B cell (primary cell): ENCODE measurements around the gene PHLDB3. TPM values are rescaled to one million over a fixed set of nuclear protein-coding genes. Genes with fewer than 3 reads are reported as not detected.
"Not testable (repeated sequence)": the region's sequence is repeated elsewhere in the genome, so short reads cannot be mapped to it uniquely, and the experiment has no call there.

Source experiments
- ATAC-seq: fragments of 200-7000 bp; cut with Tn5 transposase; one replicate; pipeline ENCODE4 v1.10.0; 2021; ENCODE audit warnings: low read depth, mild to moderate bottlenecking, moderate number of reproducible peaks, moderate library complexity
- CTCF ChIA-PET: fragments of 350-600 bp; sonication (Branson Sonifier 250); formaldehyde crosslinking; loops from one replicate; lab custom pipeline; 2021; ENCODE audit warnings: antibody characterized with exemption, inconsistent platforms; lab: Charles Lee
- POLR2A ChIA-PET: fragments of 350-600 bp; sonication (Branson Sonifier 250); formaldehyde crosslinking; loops from one replicate; lab custom pipeline; 2021; ENCODE audit warnings: antibody characterized with exemption; lab: Charles Lee
- DNase-seq: peaks from one replicate; pipeline ENCODE4 v3.0.0; 2013
- H2AFZ ChIP-seq: 2 replicates; pipeline ENCODE4 v1.6.1; 2012; ENCODE audit warnings: mild to moderate bottlenecking, low read depth, low read length; ENCODE audit not compliant: insufficient read depth, poor library complexity, severe bottlenecking
- H3K27ac ChIP-seq, 2 donors: 1 replicate in 1 of 2; 2 replicates in 1 of 2; pipeline ENCODE4 v1.5.1; 2012 to 2013; ENCODE audit warnings: low read length in 2 of 2, mild to moderate bottlenecking in 2 of 2, moderate library complexity in 1 of 2
- H3K27me3 ChIP-seq, 4 experiments: fragments of 200-600 bp in 1 of 4; sonication (generic) in 1 of 4; replicated peaks in 1 of 4; 1 replicate in 2 of 4; 2 replicates in 2 of 4; pipeline versions ENCODE4 v1.6.1 to v1.7.0; 2013 to 2016; ENCODE audit warnings: low read length in 3 of 4, mild to moderate bottlenecking in 2 of 4, mixed read lengths in 1 of 4, moderate library complexity in 1 of 4; ENCODE audit not compliant: insufficient read depth in 4 of 4, control insufficient read depth in 3 of 4; ENCODE audit errors: control extremely low read depth in 1 of 4
- H3K36me3 ChIP-seq, 2 experiments: replicated peaks in 1 of 2; 1 replicate in 1 of 2; 2 replicates in 1 of 2; pipeline versions ENCODE4 v1.6.1 to v1.7.1; 2013; ENCODE audit warnings: low read length in 1 of 2; ENCODE audit not compliant: insufficient read depth in 2 of 2, control insufficient read depth in 1 of 2; ENCODE audit errors: control extremely low read depth in 1 of 2, extremely low read depth in 1 of 2
- H3K4me1 ChIP-seq, 2 donors: fragments of 200-600 bp in 1 of 2; sonication (generic) in 1 of 2; 1 replicate in 1 of 2; 2 replicates in 1 of 2; pipeline versions ENCODE4 v1.5.1 to v1.6.1; 2013 to 2017; ENCODE audit warnings: low read length in 2 of 2; ENCODE audit not compliant: control insufficient read depth in 2 of 2, insufficient read depth in 2 of 2
- H3K4me2 ChIP-seq: replicated peaks from 2 replicates; pipeline ENCODE3; 2012; ENCODE audit warnings: mild to moderate bottlenecking, low read depth, low read length; ENCODE audit not compliant: poor library complexity, severe bottlenecking
- H3K4me3 ChIP-seq, 5 experiments: fragments of 200-600 bp in 1 of 5; sonication (generic) in 1 of 5; 1 replicate in 3 of 5; 2 replicates in 2 of 5; pipeline versions ENCODE4 v1.5.1 to v1.7.0; 2011 to 2016; ENCODE audit warnings: low read length in 4 of 5, mild to moderate bottlenecking in 4 of 5, low read depth in 2 of 5, control low read depth in 1 of 5, moderate library complexity in 1 of 5; ENCODE audit not compliant: insufficient read depth in 1 of 5; ENCODE audit errors: control extremely low read depth in 1 of 5, extremely low read depth in 1 of 5
- H3K79me2 ChIP-seq: fragments of 200-600 bp; sonication (generic); one replicate; pipeline ENCODE4 v1.6.0; 2016; ENCODE audit warnings: low read length; ENCODE audit not compliant: control insufficient read depth, insufficient read depth
- H3K9ac ChIP-seq: fragments of 200-600 bp; sonication (generic); 2 replicates; pipeline ENCODE4 v1.6.1; 2017; ENCODE audit warnings: mild to moderate bottlenecking, low read length, moderate library complexity
- H3K9me3 ChIP-seq, 3 donors: one replicate each; pipeline versions ENCODE4 v1.6.1 to v1.7.1; 2013; ENCODE audit warnings: low read length in 2 of 3; ENCODE audit not compliant: control insufficient read depth in 2 of 3, insufficient read depth in 1 of 3; ENCODE audit errors: control extremely low read depth in 1 of 3
- H4K20me1 ChIP-seq: 2 replicates; pipeline ENCODE4 v1.6.0; 2012; ENCODE audit warnings: mild to moderate bottlenecking, low read length; ENCODE audit not compliant: insufficient read depth, control insufficient read depth, poor library complexity, severe bottlenecking
- H3K27ac Mint-ChIP-seq: one replicate; pipeline ENCODE4 v1.8.0; 2021; ENCODE audit warnings: mixed read lengths
- H3K27me3 Mint-ChIP-seq: one replicate; pipeline ENCODE4 v1.8.0; 2021; ENCODE audit warnings: mixed read lengths
- H3K4me1 Mint-ChIP-seq: one replicate; pipeline ENCODE4 v1.8.0; 2021; ENCODE audit warnings: mixed read lengths
- H3K4me3 Mint-ChIP-seq: one replicate; pipeline ENCODE4 v1.8.0; 2021; ENCODE audit warnings: mixed read lengths
- H3K9me3 Mint-ChIP-seq: one replicate; pipeline ENCODE4 v1.8.0; 2022; ENCODE audit warnings: mixed read lengths; ENCODE audit not compliant: insufficient read depth
- EZH2 ChIP-seq: IDR thresholded peaks from 2 replicates; pipeline ENCODE4 v1.6.1; 2012; ENCODE audit warnings: borderline replicate concordance, low read depth, mild to moderate bottlenecking, moderate library complexity, low read length; ENCODE audit not compliant: insufficient read depth, poor library complexity, severe bottlenecking
- WGBS: methylation state at CpG from one replicate; pipeline ENCODE4 v1.1.5; 2013; ENCODE audit warnings: missing lambda C conversion rate; ENCODE audit not compliant: insufficient coverage; 5-methylcytosine and 5-hydroxymethylcytosine counted together
- intact Hi-C: fragments of 100-400 bp; cut with micrococcal nuclease; formaldehyde crosslinking; loops from one replicate; pipeline ENCODE4 v1.10.0; 2022
- polyA plus RNA-seq: library from polyadenylated mRNA; depleted of rRNA; stranded (reverse); fragments of >200 nt; gene quantifications from 2 replicates; pipeline ENCODE4 v1.2.3, GENCODE V29; 2012
- total RNA-seq, 2 donors: library from RNA; stranded (reverse); fragments of 120-200 nt in 1 of 2; gene quantifications; 1 replicate in 1 of 2; 2 replicates in 1 of 2; pipeline versions ENCODE4 v1.2.3 to v1.2.4, GENCODE V29; 2013 to 2022
- TF ChIP-seq, protein P1 (sequence below): fragments of 200-600 bp; IDR thresholded peaks from one replicate; pipeline ENCODE4 v1.8.0; 2022; ENCODE audit warnings: antibody characterized with exemption, mild to moderate bottlenecking

The PHLDB3 gene
- total and polyA plus RNA-seq, 2 donors (not counting 1 experiment from before 2014, with no cell fraction given) = 10.2 to 30.7 TPM

GRCh38 chr19:43518051-43518450 is 13.5 kb upstream of the PHLDB3 start:
- no peaks in the 10 kb centered on the region for H3K9me3 ChIP-seq
- peaks cover 14% of the 10 kb centered on the region for H3K4me1 Mint-ChIP-seq
- WGBS = 80% methylated on average over 1 of the region's 4 CpGs
- ATAC-seq (no peak), DNase-seq (no peak)
- H3K27ac Mint-ChIP-seq = peak overlapping the region; percentile 51
- no peaks in the 10 kb centered on the region for H3K27me3 ChIP-seq
- peak overlapping the region in 1 of 5 experiments; percentile 5 for H3K4me3 ChIP-seq
- intact Hi-C loops = loop anchor here (5.0 to 10.0 kb wide), 3 partner anchors 41 to 323 kb away; no protein-coding TSS in a partner anchor
- POLR2A ChIA-PET = interaction anchor here (0.6 to 2.5 kb wide), 7 partner anchors 10 to 1078 kb away, joined by 4 to 18 read pairs (median 6); partner anchors contain the start of gene ZNF575
- no peaks in the 10 kb centered on the region for H4K20me1 ChIP-seq
- H3K4me1 ChIP-seq = peaks cover 14 to 23% of the 10 kb centered on the region in 2 donors
- CTCF ChIA-PET = interaction anchor here (0.6 to 14.1 kb wide), 17 partner anchors 10 to 292 kb away, joined by 3 to 644 read pairs (median 5); partner anchors contain the start of genes PHLDB3 and ZNF575
- H3K27ac ChIP-seq = peak overlapping the region in 1 of 2 donors; percentile 36
- peak overlapping the region; percentile 12 for H3K4me3 Mint-ChIP-seq
- no peaks in the 10 kb centered on the region for H3K36me3 ChIP-seq
- no peak overlapping the region for H2AFZ ChIP-seq
- no peaks in the 10 kb centered on the region for H3K27me3 Mint-ChIP-seq
- H3K9ac ChIP-seq = no peak overlapping the region
- H3K79me2 ChIP-seq = no peaks in the 10 kb centered on the region
- TF ChIP-seq EZH2 = no peak
- TF ChIP-seq, protein P1, sequence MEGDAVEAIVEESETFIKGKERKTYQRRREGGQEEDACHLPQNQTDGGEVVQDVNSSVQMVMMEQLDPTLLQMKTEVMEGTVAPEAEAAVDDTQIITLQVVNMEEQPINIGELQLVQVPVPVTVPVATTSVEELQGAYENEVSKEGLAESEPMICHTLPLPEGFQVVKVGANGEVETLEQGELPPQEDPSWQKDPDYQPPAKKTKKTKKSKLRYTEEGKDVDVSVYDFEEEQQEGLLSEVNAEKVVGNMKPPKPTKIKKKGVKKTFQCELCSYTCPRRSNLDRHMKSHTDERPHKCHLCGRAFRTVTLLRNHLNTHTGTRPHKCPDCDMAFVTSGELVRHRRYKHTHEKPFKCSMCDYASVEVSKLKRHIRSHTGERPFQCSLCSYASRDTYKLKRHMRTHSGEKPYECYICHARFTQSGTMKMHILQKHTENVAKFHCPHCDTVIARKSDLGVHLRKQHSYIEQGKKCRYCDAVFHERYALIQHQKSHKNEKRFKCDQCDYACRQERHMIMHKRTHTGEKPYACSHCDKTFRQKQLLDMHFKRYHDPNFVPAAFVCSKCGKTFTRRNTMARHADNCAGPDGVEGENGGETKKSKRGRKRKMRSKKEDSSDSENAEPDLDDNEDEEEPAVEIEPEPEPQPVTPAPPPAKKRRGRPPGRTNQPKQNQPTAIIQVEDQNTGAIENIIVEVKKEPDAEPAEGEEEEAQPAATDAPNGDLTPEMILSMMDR = no peak
- H3K9me3 Mint-ChIP-seq = no peaks in the 10 kb centered on the region
- H3K4me2 ChIP-seq = peak overlapping the region; percentile 14

GRCh38 chr19:43512399-43512798 is 7.9 kb upstream of the PHLDB3 start:
- not testable (repeated sequence) for ATAC-seq, H3K9me3 Mint-ChIP-seq
- CTCF ChIA-PET = interaction anchor here (2.1 kb wide), 1 partner anchor 65 kb away, joined by 9 read pairs; no protein-coding TSS in a partner anchor

More at GRCh38 chr19:43512399-43512798, 7.9 kb upstream of the PHLDB3 start:
- intact Hi-C loops = loop anchor here (10.0 kb wide), 1 partner anchor 318 kb away; no protein-coding TSS in a partner anchor
- H3K4me2 ChIP-seq, H3K79me2 ChIP-seq, H3K27me3 ChIP-seq, H3K36me3 ChIP-seq, H3K27ac Mint-ChIP-seq, H3K27ac ChIP-seq, H3K4me3 ChIP-seq, H3K27me3 Mint-ChIP-seq, H3K9ac ChIP-seq, H3K4me1 Mint-ChIP-seq, POLR2A ChIA-PET, H2AFZ ChIP-seq, H3K9me3 ChIP-seq, H3K4me3 Mint-ChIP-seq, H3K4me1 ChIP-seq, DNase-seq, H4K20me1 ChIP-seq: not testable (repeated sequence)
